NCI-H1436 treated with DMSO at 0.1 percent for 48 hours (cell line): ENCODE results near the gene MMP23B.
"Not testable (repeated sequence)": the region's sequence is repeated elsewhere in the genome, so short reads cannot be mapped to it uniquely, and the experiment has no call there.

Source experiments
- DNase-seq: peaks from one replicate; lab custom pipeline; 2025; lab: John Stamatoyannopoulos, UW

Gene MMP23B

DNA sequence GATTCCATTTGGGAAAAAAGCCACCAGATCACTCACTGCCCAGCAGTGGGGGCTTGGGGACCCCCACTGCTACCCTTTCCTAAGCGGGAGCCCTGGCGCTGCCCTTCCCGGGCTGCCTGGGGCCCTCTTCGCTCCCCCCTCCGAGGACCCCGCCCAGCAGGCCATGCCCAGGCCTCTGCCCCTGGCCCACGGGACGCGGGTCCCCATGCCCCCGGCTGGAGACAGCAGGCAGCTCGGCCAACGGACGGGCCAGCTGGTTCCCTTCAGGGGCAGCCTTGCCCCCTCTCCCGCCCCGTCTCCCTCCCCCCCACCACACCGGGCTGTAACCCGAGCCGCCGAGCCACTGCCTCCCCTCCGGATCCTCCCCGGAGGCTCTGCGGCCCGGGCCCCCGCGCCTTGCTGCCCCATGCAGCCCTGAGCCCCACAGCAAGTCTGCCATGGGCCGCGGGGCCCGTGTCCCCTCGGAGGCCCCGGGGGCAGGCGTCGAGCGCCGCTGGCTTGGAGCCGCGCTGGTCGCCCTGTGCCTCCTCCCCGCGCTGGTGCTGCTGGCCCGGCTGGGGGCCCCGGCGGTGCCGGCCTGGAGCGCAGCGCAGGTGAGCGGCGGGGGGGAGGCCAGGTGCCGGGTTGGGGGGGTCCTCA is at the start of gene MMP23B:
Gene MMP23B, plus strand, starts transcription at position 392 of the 639 bp plus-strand sequence. Its CDS starts 46 bp downstream, at position 438.
- no peak for DNase-seq

DNA sequence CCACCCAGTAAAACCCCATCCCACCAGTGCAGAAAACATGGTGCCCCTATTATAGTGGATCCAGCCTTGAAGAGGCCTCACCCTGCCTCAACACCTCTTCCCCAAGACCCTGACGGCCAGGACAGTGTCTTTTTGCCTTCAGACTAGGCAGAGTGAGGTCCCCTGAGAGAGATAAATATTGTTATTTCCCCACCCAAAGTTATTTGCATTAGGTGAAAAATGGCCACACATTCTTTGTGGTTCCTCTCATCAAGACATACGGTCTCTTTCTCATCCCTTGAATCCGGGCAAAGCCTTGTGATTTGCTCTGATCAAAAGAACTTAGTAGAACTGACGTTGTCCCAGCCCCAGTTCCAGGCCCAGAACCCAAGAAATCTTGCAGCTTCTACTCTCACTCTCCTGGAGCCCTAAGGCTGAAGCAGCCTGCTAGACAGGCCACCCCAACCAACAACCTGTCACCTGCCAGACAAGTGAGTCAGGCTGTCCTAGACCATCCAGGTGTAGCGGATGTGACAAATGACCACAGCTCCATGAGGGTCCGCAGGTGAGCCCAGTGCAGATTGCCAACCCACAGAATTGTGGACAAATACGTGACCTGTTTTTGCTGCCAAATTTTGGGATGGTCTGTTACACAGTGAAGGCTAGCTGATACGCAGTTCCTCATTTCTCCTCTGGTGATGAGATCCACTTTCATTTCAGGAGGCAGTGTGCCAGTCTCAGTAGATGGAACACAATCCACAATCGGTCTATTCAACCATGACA is 49.2 kb upstream of the MMP23B start:
- no peak for DNase-seq

DNA sequence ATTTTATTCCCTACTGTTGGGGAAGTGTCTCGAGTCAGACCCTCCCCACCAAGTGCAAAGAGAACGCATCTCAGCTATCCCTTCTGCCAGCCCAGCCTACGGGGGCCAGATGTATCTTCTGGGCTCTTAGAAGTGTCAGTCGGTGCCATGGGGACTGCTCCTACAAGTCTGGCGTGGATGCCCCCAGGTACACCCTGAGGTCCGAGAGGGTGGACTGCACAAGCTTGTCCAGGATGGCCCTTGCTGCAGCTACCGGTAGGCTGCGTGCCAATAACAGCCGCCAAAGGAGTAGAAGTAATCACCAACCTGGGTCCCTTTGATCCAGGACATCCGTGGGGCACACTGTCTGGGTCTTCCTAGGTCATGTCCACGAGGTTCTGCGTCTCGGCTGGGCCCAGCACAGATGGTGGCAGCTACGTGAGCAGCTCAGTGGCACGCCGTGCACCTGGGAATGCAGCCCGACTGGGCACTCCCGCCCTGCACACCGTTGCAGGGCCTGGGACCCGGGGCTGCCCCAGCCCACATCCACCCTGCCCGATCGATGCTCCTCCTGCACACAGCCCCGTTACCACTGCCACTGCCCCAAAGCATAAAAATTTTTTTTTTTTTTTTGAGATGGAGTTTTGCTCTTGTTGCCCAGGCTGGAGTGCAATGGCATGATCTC is 48.5 kb upstream of the MMP23B start:
- DNase-seq, result no peak

DNA sequence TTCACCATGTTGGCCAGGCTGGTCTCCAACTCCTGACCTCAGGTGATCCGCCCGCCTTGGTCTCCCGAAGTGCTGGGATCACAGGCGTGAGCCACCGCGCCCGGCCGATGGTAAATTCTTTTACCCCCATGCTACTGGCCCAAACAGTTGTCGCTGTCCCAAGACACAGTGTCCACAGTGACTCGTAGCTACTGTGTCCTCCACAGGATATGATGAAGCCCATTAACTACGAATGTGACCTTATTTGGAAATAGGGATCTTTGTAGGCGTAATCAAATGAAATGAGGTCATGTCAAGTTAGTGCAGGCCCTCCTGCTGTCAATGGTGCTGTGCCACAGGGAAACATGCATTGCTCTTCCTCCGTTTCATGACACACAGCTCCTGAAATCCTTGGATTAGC is 40.5 kb upstream of the MMP23B start:
- no peak for DNase-seq

DNA sequence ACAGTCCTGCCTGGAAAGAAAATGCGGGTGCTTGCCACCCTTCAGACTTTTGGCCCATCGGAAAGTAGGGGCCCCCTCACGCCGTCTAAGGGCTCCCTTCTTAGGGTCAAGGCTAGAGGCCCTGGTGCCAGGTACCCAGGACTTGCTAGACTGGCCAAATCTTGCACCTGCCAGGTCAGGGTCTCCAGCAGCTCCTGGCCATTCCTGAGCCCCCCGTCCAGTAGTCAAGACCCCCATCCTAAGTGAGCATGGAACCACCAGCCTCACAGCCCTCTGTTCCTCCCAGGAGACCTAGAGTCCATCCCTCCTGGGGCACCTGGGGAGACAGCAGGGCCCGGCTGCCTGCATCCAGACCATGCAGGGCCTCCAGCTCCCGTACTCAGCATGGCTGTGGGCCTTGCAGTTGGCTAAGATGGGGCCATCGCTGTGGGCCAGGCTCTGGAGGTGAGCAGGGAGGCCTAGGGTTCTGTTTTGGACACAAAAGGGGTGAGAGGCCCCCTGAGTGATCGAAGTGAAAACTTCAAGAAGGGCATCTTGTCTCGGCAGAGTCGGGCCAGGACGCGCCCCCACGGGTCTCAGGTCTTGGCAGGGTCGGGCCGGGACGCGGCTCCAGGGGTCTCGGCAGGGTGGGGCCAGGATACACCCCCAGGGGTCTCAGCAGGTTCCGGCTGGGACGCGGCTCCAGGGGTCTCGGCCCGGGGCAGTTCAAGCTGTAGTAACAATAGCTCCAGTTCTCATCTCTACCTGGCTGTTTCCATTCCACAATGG is 38.0 kb upstream of the MMP23B start:
- DNase-seq, result no peak

DNA sequence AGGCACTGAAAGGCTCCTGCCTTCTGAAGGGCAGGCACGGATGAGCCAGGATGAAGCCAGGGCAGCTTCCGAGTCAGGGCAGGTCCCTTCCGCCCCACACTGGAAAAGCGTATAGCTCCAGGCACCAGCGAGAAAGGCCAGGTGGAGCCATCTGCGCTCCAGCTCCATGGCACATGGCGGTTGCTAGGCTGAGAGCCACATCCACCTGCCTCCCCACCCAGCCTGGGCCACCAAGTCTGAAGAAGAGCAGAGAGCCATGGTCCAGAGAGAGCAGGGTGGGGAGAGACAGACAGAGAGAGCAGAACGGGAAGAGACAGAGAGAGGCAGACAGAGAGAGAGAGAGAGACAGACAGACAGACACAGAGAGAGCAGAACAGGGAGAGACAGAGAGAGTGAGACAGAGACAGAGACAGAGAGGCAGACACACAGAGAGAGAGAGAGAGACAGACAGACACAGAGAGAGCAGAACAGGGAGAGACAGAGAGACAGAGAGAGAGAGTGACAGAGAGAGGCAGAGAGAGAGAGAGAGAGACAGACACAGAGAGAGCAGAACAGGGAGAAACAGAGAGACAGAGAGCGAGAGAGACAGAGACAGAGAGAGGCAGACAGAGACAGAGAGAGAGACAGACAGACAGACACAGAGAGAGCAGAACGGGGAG is 37.2 kb upstream of the MMP23B start:
- DNase-seq, result no peak

DNA sequence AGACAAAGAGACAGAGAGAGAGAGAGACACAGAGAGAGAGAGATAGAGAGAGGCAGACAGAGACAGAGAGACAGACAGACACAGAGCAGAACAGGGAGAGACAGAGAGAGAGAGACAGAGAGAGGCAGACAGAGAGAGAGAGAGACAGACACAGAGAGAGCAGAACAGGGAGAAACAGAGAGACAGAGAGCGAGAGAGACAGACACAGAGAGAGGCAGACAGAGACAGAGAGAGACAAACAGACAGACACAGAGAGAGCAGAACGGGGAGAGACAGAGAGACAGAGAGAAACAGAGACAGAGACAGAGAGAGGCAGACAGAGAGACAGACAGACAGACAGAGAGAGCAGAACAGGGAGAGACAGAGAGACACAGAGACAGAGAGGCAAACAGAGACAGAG is 36.6 kb upstream of the MMP23B start:
- not testable (repeated sequence) for DNase-seq

DNA sequence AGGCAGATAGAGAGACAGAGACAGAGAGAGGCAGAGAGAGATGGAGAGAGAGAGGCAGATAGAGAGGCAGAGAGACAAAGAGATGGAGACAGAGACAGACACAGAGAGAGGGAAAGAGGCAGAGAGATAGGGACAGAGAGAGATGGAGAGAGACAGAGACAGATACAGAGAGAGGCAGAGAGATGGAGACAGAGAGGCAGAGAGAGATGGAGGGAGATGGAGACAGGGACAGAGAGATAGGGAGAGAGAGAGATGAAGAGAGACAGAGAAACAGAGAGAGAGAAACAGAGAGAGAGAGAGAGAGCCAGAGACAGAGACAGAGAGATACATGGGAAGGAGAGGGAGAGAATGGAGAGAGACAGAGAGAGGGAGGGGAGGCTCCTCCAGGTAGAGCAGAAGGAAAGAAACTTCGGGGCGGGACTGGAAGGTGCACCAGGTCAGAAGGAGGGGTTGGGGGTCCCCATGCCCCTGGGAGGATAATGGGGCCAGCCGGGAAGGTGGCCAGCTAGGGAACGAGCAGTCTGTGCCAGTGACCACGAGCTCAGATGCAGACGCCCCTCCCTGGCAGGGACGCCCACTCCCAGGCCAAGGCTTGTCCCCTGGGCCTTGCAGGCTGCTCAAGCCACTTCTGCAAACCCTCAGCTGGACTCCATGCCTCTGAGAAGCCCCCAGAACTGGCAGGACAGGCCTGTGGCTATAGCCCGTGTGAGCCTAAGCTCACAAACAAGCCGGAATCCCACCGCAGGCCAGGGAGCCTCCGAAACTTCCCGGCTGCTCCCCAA is 35.3 kb upstream of the MMP23B start:
- no peak for DNase-seq

DNA sequence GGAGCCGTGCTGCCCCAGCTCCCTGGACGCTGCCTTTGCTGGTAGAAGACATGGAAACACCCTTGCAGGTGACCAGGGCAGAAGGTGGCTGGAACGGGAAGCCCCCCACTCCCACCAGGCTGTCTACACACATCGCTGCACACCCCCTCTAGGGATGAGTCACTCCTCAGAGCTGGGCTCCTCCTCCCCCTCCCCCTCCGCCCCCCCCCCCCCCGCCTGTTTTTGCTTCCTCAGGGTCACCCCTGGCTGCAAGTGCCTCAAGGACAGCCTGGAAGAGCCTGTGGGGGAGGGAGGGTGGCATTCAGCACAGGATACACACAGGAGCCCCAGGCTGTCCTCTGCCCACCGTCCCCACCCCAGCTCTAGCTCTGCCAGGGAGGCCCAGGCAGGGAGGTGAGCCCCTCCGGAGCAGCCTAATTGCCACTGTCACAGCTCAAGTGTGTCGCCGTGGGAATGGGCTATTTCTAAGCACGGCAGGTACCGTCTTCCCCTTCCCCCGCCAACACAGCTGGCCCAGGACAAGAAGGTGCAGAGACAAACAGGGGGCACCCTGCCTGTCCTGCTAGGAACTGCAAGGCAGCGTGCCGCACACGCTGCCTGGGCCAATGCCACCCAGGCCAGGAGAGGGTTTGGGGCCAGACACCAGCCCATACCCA is 34.6 kb upstream of the MMP23B start:
- DNase-seq, result no peak

DNA sequence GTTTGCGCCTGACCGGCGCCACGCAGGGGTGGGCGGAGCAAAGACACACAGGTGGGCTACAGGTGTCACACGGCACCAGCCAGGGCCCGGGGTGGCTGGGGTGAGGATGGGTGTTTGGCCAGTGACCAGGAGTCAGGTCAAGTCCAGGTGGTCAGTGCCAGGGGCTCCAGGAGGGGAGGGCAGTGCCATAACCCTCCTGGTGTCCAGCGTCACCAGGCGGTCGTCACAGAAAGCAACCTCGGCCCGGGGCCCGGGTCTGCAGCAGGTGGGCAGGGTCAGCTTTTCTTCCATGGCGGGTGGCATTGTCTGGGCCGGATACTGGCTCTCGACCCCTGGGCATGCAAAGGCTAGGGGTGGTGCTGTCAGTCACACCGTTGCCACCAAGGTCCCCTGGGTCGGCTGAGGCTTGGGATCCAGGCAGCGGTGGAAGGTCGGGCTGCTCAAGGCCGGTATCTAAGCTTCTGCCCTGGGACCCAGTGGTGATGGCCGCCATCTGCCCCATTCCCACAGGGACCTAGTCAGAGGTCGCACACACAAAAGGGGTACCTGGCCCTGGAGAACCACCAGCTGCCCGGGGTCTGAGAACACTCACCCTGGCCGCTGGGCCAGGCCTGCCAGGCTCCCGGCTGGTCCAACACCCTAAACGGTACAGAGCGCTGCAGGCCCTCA is 33.8 kb upstream of the MMP23B start:
- DNase-seq, result no peak

DNA sequence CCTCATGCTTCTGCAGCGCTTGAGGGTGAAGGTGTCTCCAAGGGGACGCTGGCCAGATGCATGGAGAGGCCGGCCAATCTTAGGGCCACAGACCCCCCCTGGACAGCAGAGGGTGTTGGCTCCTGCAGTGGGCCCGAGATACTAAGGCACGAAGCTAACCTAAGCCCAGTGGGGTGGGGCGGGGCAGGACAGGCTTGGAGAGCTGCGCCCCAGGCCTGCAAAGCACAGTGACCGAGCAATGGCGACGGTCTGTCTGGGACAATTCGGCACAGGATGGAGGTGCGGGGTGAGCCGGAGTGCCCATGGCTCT is 33.3 kb upstream of the MMP23B start:
- DNase-seq, result no peak

DNA sequence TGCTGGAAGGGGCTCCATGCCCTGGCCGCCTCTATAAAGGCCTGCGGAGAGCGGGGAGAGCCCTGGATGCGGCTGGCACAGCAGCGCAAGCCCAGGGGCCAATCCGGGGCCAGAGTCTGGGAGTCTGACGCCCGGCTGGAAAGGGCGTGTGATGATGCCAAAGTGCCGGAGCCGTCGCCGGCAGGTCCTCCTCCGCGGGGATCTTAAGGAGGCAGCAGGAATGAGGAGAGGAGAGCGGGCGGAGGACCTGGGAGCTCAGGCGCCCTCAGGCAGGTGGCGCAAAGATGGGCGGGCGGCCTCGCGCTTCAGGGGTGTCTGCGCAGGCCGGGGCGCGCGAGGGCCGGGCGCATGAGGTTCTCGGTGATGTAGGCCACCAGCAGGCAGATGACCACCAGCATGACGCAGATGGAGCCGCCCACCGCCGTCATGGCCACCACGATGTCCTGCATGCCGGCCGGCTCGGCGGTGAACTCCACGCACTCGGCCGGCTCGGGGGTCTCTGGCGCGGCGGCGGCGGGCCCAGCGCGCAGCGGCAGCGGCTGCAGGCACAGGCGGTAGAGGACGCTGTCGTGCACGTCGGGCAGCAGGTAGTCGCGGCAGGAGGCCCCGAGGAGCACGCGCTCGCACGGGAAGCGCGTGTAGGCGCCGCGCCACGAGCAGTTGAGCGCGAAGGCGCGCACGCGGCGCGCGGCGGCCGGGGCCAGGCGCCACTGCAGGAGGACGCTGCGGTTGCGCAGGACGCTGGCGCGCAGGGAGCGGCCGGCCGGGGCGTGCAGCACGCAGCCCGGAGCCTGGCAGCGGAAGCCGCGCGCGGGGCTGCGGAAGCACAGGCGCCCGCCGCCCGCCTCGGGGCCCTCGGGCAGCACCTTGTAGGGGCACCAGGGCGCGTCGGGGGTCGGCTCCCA is 32.7 kb upstream of the MMP23B start:
- DNase-seq, result no peak

DNA sequence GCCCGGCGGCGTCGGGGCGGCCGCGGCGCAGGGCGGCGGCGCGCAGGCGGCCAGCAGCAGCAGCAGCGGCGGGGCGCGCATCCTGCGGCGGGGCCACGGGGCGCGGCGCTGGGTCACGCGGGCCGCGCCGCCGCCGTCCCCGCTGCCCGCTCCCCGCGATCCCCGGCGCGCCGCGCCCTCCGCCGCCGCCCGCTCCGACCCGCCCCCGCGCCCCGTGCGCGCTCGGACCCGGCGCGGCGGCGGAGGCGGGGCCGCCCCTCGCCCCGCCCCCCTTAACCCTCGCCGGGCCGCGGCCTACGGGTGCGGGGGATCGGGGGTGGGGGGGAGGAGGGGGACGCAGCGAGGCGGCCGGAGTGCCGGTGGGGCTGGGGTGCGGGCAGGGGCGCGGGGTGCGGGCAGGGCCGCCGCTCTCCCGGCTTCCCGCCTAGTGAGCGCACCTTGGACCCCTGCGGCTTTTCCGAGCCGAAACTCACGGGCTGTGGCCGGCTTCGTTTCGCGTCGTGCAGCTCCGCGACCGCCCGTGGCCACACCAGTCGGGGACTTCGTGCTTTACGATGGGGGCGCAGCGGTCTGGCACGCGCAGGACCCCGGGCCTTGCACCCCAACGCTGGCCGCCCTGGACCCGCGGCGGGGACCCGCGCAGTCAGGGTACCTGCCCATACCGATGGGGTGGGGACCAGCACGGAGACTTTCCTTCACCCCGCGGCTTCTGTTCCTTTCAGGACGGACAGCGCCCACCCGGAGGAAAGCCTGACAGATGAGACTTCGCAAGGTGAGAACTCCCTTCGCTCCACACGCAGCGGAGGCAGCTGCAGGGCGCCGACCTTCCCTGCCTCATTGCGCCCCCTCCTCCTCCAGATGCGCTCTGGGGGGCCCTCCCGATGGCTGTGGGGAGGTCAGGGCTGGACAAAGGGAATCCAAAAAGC is 31.8 kb upstream of the MMP23B start, which contains the start of gene FNDC10:
Gene FNDC10, minus strand, starts transcription at position 201 of the 926 bp plus-strand sequence. Its CDS starts 120 bp downstream, at position 81.
- no peak for DNase-seq

DNA sequence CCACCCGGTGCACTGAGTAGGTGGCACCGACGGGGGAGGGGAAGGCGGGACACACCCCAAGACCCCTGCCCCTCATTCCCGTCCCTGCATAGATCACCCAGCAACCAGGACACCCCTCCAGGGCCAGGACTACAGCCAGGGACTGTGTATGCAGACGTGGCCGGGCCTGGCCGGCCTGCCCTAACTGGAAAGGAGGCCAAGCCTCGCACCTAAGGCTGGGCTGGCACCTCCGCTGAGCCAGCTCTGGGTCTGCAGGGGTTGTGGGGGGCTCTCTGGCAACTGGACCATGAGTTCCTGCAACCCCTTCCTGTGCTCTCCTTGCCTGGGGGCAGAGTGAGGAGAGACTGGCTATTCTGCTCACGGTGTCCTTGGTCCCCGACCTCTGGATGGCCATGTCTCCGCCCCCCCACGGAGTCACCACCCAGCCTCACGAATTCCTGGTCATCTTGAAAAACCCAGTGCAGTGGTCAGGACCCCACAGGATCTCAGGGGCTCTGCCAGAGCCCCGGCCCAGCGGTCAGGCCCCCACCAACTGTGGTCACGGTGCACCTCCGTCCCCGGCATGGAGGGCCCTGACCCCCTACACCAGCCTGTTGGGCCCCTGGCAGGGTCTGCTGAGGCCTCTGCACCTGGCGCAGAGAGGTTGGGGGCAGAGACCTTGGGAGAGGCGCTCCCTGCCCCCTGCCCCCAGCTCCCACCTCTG is 31.0 kb upstream of the MMP23B start:
- no peak for DNase-seq

DNA sequence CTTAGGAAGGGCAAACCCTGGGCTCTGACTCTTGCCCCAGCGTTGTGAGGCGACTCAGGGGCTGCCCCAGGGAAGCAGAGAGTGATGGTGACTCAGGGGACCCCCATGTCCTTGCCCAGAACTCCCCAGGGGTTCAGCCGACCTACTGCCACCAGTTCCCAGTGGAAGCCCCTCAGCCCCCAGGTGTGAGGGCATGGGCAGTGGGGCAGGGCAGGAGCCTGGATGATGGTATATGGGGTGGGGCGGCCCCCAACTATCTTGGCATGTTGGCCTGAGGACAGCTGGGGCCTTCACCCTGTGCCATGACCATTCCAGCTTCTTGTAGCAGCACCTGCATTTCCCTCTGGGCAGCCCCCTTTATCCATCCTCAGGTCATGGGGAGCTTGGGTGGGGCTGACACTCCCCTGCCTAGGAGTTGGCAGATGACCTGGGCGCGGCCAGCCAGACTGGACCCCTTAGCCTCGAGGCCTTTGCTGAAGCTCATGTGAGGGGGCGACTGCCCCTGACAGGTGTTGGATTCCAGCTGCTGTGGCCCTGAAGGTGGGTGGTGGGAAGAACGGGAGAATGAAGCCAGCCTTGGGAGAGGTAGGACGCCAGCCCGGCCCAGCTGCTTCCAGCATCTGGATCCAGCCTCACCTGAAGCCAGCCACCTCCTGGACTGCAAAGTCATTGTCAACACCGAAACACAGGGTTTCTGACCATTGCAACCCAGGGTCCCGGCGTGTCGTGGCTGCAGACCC is 30.2 kb upstream of the MMP23B start:
- no peak for DNase-seq

DNA sequence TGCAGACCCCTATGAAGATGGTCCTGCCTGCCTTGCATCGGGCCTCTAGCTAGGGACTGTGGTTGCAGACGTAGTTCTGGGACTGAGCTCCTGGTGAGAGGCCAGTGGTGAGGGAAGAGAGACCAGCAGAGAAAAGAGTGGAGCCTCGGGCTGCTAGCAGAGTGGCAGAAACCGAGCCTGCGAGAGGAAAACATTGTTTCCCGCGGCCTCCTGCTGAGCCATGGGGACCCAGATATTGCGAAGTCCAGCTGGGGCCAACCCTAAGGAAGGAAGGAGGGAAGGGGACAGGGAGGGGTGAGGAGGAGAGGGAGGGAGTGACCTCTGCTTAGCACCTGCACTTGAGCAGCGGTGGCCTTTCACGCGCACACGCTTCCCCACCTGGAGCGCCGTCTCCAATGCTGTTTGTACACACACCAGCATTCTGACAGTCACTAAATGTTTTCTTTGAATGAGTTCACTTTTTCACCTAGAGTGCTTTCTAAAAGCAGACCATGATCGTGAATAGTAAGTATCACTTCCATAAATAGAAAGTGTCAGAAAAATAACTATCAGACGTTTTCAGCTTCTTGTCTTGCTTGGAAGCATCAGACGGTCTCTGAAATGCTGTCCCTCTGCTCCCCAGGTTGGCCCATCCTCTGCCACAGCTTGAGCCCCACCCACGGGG is 29.5 kb upstream of the MMP23B start:
- DNase-seq, result no peak
